ENCODE measurements around the gene RFX4.

The RFX4 gene

DNA sequence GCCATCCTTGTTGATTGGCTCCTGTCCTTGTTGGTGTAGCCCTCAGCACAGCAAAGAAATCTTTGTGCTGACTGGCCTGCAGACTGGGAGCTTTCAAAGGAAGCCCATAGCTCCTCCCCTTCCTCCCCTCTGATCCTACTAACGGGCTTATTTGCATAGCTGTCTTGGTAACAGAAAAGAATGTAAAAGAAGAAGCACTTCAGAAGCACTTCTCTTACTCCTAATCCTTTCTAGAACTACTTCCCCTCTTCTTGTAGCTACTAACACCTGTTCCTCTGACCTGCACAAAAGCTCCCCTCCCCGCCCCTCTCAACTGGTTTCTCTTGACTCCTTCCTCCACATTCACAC lies 177.4 kb downstream of the RFX4 start:
- TF ChIP-seq, protein P1, sequence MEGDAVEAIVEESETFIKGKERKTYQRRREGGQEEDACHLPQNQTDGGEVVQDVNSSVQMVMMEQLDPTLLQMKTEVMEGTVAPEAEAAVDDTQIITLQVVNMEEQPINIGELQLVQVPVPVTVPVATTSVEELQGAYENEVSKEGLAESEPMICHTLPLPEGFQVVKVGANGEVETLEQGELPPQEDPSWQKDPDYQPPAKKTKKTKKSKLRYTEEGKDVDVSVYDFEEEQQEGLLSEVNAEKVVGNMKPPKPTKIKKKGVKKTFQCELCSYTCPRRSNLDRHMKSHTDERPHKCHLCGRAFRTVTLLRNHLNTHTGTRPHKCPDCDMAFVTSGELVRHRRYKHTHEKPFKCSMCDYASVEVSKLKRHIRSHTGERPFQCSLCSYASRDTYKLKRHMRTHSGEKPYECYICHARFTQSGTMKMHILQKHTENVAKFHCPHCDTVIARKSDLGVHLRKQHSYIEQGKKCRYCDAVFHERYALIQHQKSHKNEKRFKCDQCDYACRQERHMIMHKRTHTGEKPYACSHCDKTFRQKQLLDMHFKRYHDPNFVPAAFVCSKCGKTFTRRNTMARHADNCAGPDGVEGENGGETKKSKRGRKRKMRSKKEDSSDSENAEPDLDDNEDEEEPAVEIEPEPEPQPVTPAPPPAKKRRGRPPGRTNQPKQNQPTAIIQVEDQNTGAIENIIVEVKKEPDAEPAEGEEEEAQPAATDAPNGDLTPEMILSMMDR (IDR thresholded peaks at IDR 0.05; ENCODE audit: borderline replicate concordance, control extremely low read depth, extremely low read depth, insufficient read depth, missing control alignments) = no peak
- in situ Hi-C loops (cut with MboI; ENCODE audit: low sequenced_read_pairs, unreplicated experiment) = no loop called here
- peak; percentile 75 for DNase-seq (ENCODE audit: low spot score)

DNA sequence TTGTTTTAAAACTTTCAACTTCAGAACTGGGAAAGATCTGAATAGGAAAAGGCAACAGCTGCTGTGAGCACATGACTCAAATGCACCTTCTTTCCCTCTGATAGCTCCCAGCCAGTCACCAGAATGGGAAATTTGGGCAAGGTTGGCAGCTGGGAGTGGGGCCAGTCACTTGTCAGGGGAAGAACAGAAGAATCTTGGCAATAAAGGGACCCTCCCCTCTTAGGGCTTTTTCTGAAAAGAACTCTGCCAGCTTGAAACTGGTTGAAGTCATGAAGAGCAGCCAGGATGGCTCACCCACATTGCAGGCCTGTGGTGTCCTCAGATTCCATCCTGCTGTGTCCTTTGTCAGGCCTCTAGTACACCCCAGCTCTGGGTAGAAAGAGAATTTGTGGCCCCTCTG lies 181.4 kb downstream of the RFX4 start:
- TF ChIP-seq, protein P1 (IDR thresholded peaks at IDR 0.05; ENCODE audit: borderline replicate concordance, control extremely low read depth, extremely low read depth, insufficient read depth, missing control alignments) = no peak
- DNase-seq (ENCODE audit: low spot score) = no peak
- in situ Hi-C loops (cut with MboI; ENCODE audit: low sequenced_read_pairs, unreplicated experiment) = no loop called here

DNA sequence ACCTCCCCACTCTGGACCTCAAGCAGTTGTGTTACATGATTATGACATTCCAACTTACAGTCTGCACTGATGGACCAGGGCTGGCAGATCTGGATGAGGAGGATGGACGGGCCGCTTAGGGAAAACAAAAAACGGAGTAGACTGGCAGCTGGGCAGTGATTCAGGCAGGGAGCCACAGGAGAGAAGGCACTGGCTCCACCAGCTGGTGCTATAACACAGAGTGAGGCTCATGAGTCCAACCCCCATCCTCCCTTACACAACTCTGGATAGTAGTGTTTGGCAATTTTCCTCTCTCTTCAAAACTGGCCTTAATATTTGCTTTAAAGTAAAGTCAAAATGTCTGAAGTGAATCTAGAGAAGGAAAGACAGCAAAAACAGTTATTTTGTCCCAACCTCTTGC lies 181.9 kb downstream of the RFX4 start:
- TF ChIP-seq, protein P1 (IDR thresholded peaks at IDR 0.05; ENCODE audit: borderline replicate concordance, control extremely low read depth, extremely low read depth, insufficient read depth, missing control alignments) = no peak
- in situ Hi-C loops (cut with MboI; ENCODE audit: low sequenced_read_pairs, unreplicated experiment) = no loop called here
- DNase-seq (ENCODE audit: low spot score) = no peak

DNA sequence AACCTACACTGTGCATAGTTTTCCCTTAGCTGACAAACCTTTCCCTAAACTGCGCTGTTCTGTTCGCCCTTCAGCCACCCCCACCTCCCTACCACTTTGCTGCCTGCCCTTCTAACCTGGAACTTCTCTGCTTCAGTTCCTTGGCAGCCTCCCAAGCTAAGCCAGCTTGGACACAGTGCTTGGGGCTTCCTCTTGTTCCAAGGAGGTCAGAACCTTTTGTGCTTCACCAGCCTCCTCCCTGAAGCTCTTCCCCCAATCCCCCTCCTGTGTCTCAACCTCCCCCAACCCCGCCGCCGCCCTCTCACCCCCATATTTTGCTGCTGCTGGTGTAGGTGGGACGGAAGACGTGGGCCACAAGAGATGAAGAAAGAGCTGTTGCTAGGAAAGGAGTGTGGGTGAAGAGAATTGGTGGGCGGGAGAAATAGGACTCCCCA lies 183.6 kb downstream of the RFX4 start:
- TF ChIP-seq, protein P1 (IDR thresholded peaks at IDR 0.05; ENCODE audit: borderline replicate concordance, control extremely low read depth, extremely low read depth, insufficient read depth, missing control alignments) = no peak
- DNase-seq (ENCODE audit: low spot score) = no peak
- in situ Hi-C loops (cut with MboI; ENCODE audit: low sequenced_read_pairs, unreplicated experiment) = no loop called here

DNA sequence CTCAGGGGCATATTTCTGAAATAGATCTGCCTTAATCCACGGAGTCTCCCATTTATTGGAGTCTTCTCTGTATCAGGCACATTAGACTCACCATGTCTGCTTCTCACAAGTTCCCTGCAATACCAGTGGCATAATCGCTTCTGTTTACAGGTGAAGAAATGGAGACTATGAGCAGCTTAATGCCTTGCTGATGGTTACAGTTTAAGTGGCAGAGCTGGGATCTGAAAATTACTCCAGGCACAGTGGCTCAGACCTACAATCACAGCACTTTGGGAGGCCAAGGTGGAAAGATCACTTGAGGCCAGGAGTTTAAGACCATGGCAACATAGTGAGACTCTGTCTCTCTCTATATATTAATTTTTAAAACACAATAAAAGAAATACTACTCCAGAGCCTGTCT lies 184.4 kb downstream of the RFX4 start:
- DNase-seq (ENCODE audit: low spot score) = no peak
- in situ Hi-C loops (cut with MboI; ENCODE audit: low sequenced_read_pairs, unreplicated experiment) = no loop called here
- TF ChIP-seq, protein P1 (IDR thresholded peaks at IDR 0.05; ENCODE audit: borderline replicate concordance, control extremely low read depth, extremely low read depth, insufficient read depth, missing control alignments) = no peak

DNA sequence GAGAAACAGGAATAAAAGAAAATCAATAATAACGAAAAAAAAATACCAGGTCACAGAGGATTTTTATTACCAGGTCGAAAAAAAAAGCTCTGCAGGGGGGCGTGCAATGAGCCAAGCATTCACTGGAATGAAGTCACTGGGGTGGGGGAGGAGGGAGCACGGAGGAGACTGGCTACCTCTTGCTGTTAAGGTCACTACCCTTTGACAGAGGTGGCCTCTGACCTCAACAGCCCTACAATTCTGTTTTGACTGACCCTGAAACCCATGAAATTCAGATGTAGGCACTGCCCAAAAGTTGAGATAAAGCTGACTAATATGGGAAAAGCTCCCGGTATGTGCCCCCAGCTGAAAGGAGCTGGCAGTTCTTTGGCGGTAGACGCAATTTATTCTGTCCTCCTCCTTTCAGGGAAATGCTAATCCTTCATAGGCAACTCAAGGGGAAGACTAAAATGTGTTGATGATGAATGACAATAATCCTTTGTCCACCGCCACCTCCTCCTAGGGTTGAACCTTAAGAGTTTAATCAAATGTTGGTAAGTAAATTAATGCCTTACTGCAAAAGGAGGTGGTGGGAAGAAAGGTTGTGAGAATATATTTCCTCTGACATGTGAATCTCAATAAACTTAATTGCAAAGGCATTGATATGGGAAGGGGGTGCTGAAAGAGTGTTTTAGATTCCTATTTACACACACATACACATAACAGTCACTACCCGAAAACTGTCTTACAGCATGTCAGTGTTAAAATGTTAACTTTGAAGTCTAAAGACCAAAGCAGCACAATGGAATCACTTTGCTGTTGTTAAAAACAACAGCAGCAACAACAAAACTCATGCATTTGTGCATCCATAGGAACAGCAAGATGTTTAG lies 185.4 kb downstream of the RFX4 start:
- no peak for DNase-seq (ENCODE audit: low spot score)
- in situ Hi-C loops (cut with MboI; ENCODE audit: low sequenced_read_pairs, unreplicated experiment) = no loop called here

More for the DNA sequence above, 185.4 kb downstream of the RFX4 start:
- TF ChIP-seq, protein P1 (IDR thresholded peaks at IDR 0.05; ENCODE audit: borderline replicate concordance, control extremely low read depth, extremely low read depth, insufficient read depth, missing control alignments) = no peak
